Spleen (tissue), 11 donors: ENCODE measurements around the gene HSF4. TPM values are rescaled to one million over a fixed set of nuclear protein-coding genes. Genes with fewer than 3 reads are reported as not detected.

Experiments used
- DNase-seq: peaks from one replicate; pipeline ENCODE4 v3.0.0-alpha.2; 2020
- H3K27ac ChIP-seq, 8 donors: fragments of 200-600 bp; sonication (generic) in 7 of 8; 1 replicate in 4 of 8; 2 replicates in 4 of 8; pipeline versions ENCODE4 v1.5.0 to v1.8.0; 2016 to 2021; ENCODE audit warnings: inconsistent platforms in 4 of 8, mild to moderate bottlenecking in 4 of 8, moderate library complexity in 1 of 8
- H3K27me3 ChIP-seq, 7 donors: fragments of 200-600 bp; sonication (generic) in 6 of 7; replicated peaks in 1 of 7; 1 replicate in 4 of 7; 2 replicates in 3 of 7; pipeline versions ENCODE4 v1.5.0 to v1.8.0; 2016 to 2021; ENCODE audit warnings: inconsistent platforms in 3 of 7, mild to moderate bottlenecking in 1 of 7
- H3K36me3 ChIP-seq, 6 donors: fragments of 200-600 bp; sonication (generic) in 5 of 6; 1 replicate in 4 of 6; 2 replicates in 2 of 6; pipeline versions ENCODE4 v1.5.0 to v1.8.0; 2016 to 2021; ENCODE audit warnings: inconsistent platforms in 2 of 6
- H3K4me1 ChIP-seq, 6 donors: fragments of 200-600 bp; sonication (generic) in 5 of 6; 1 replicate in 3 of 6; 2 replicates in 3 of 6; pipeline versions ENCODE4 v1.5.0 to v1.8.0; 2016 to 2021; ENCODE audit warnings: inconsistent platforms in 3 of 6
- H3K4me3 ChIP-seq, 8 donors: fragments of 200-600 bp; sonication (generic) in 7 of 8; 1 replicate in 4 of 8; 2 replicates in 4 of 8; pipeline versions ENCODE4 v1.5.0 to v1.8.0; 2016 to 2021; ENCODE audit warnings: inconsistent platforms in 4 of 8, mild to moderate bottlenecking in 4 of 8, moderate library complexity in 2 of 8
- H3K9me3 ChIP-seq, 8 donors: fragments of 200-600 bp; sonication (generic) in 7 of 8; 1 replicate in 4 of 8; 2 replicates in 4 of 8; pipeline versions ENCODE4 v1.5.0 to v1.8.0; 2016 to 2021; ENCODE audit warnings: inconsistent platforms in 4 of 8
- CTCF ChIP-seq, 11 experiments: fragments of 200-600 bp in 7 of 11; fragments of 450-650 bp in 4 of 11; sonication (generic) in 4 of 11; IDR thresholded peaks in 8 of 11; conservative IDR thresholded peaks in 3 of 11; 1 replicate in 7 of 11; 2 replicates in 4 of 11; pipeline versions ENCODE4 v1.4.0 to v1.8.0; 2016 to 2021; ENCODE audit warnings: antibody characterized with exemption in 11 of 11, inconsistent platforms in 4 of 11, mild to moderate bottlenecking in 1 of 11
- POLR2A ChIP-seq, 3 donors: fragments of 450-650 bp; IDR thresholded peaks; one replicate each; pipeline ENCODE4 v1.5.1; 2017; ENCODE audit warnings: antibody characterized with exemption in 3 of 3, mild to moderate bottlenecking in 1 of 3
- POLR2AphosphoS5 ChIP-seq, 3 donors: sonication (generic); formaldehyde crosslinking; IDR thresholded peaks; one replicate each; pipeline ENCODE4 v1.5.1; 2017; ENCODE audit warnings: antibody characterized with exemption in 3 of 3
- WGBS, 5 donors: extraction: QIAGEN DNeasy Blood & Tissue Kit in 3 of 5; methylation state at CpG; one replicate each; pipeline versions ENCODE4 v1.1.5 to v1.1.7; 2013 to 2018; 5-methylcytosine and 5-hydroxymethylcytosine counted together
- intact Hi-C: fragments of 100-400 bp; cut with DNase I; formaldehyde crosslinking; loops from one replicate; pipeline ENCODE4 v1.15.0; 2023; ENCODE audit warnings: low total_unique reads
- polyA plus RNA-seq, 3 donors: library from polyadenylated mRNA; stranded (reverse); fragments of 200-250 nt; gene quantifications; one replicate each; pipeline ENCODE4 v1.2.1, GENCODE V29; 2013
- total RNA-seq, 7 donors: library from RNA; depleted of rRNA in 3 of 7; stranded (reverse); fragments of >200 nt in 3 of 7; fragmentation: NEBNext Ultra II Directional in 4 of 7; extraction: Animal tissue kit (Norgen Biotek cat#: 25700) in 4 of 7; gene quantifications; one replicate each; pipeline versions ENCODE4 v1.1.0 to v1.2.1, GENCODE V29; 2016 to 2021
- donor health status: healthy with polysubstance abuse.
- donor health status: DM: no; HTN: no; CAD: no; lungs with moderate emphysema.
- donor health status: DM: no; HTN: no; CAD: no.
- donor health status: Bipolar disorder and iron deficiency.
- donor health status: healthy.
- donor health status: DM: no; HTN: no; CAD: no.
- donor health status: DM: yes; HTN: yes; CAD: no.

Gene HSF4
- total and polyA plus RNA-seq, 10 donors = 11.5 to 43.7 (median 20.3) TPM

- H3K4me3 ChIP-seq = peak overlapping the region; percentile 23 to 70 (median 36)
- H3K27me3 ChIP-seq = peaks cover 0 to 62% (median 11%) of the 10 kb centered on the region in 7 donors
- intact Hi-C loops = no loop called here
- peaks cover 23 to 53% (median 41%) of the 10 kb centered on the region in 6 donors for H3K4me1 ChIP-seq
- 5 to 10% (median 6%) methylated on average over 33 to 73 of the region's 73 CpGs for WGBS, 5 donors
- H3K36me3 ChIP-seq = no peaks in the 10 kb centered on the region
- peak overlapping the region in 4 of 8 donors; percentile 4 to 54 (median 30) for H3K27ac ChIP-seq
- peak; percentile 89 for DNase-seq
- TF ChIP-seq CTCF (IDR thresholded peaks at IDR 0.05 in 8 of 11, conservative IDR thresholded peaks at IDR 0.05 in 3 of 11) (peak in 3 of 11 experiments; percentile 9 to 43 (median 23)), POLR2AphosphoS5 (IDR thresholded peaks at IDR 0.05) (peak; percentile 49 to 72 (median 68)), POLR2A (IDR thresholded peaks at IDR 0.05) (no peak)
- no peaks in the 10 kb centered on the region for H3K9me3 ChIP-seq
Measured at GRCh38 chr16:67177743-67178699, 13.5 kb downstream of the HSF4 start.

GRCh38 chr16:67179421-67180080 lies 15.0 kb downstream of the HSF4 start:
- no peak for TF ChIP-seq POLR2A (IDR thresholded peaks at IDR 0.05)
- no peak for TF ChIP-seq POLR2AphosphoS5 (IDR thresholded peaks at IDR 0.05)
- no peak for TF ChIP-seq CTCF (IDR thresholded peaks at IDR 0.05 in 8 of 11, conservative IDR thresholded peaks at IDR 0.05 in 3 of 11)
- WGBS, 5 donors = 85 to 93% (median 91%) methylated on average over 10 to 13 of the region's 13 CpGs
- intact Hi-C loops = no loop called here
- Histone ChIP-seq H3K4me1 (peaks cover 14 to 47% (median 36%) of the 10 kb centered on the region in 6 donors), H3K36me3 (no peaks in the 10 kb centered on the region), H3K27me3 (peaks cover 0 to 49% (median 8%) of the 10 kb centered on the region in 7 donors), H3K4me3 (no peak overlapping the region), H3K9me3 (no peaks in the 10 kb centered on the region), H3K27ac (no peak overlapping the region)
- no peak for DNase-seq

GRCh38 chr16:67180166-67180565 lies 15.6 kb downstream of the HSF4 start:
- Histone ChIP-seq H3K4me3 (no peak overlapping the region), H3K36me3 (no peaks in the 10 kb centered on the region), H3K27ac (no peak overlapping the region), H3K27me3 (peaks cover 0 to 49% (median 6%) of the 10 kb centered on the region in 7 donors), H3K4me1 (peaks cover 16 to 47% (median 37%) of the 10 kb centered on the region in 6 donors), H3K9me3 (no peaks in the 10 kb centered on the region)
- WGBS, 5 donors = 84 to 96% (median 92%) methylated on average over 6 to 16 of the region's 16 CpGs
- TF ChIP-seq POLR2A (IDR thresholded peaks at IDR 0.05) (no peak), CTCF (IDR thresholded peaks at IDR 0.05 in 8 of 11, conservative IDR thresholded peaks at IDR 0.05 in 3 of 11) (no peak), POLR2AphosphoS5 (IDR thresholded peaks at IDR 0.05) (no peak)
- no peak for DNase-seq
- intact Hi-C loops = no loop called here
